IPS DF 4.7 (cell line): ENCODE data around the gene PHF21B.

Experiments used
- DNase-seq: peaks from one replicate; pipeline ENCODE4 v3.0.0-alpha.2; 2013; ENCODE audit warnings: low spot score; ENCODE audit errors: extremely low read depth

Gene PHF21B

DNA sequence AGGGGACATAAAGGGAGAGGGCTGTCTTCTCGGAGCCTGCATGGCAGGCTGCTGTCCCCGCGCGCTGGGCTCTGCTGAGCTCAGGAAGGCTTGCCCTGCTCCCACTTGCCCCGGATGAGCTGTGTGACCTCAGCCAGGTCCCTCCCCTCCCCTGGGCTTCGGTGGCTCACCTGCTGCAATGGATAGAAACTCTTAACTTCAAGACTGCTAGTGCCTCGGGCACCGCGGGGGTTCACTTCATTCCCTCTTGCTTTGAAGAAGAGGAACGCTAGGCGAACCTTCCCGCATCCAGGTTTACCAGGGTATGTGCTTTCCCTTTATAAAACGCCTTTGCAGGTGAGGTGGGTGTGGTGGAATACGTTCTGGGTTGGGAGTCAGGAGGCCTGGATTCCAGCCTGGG, 115.0 kb downstream of the PHF21B start:
- DNase-seq = no peak

DNA sequence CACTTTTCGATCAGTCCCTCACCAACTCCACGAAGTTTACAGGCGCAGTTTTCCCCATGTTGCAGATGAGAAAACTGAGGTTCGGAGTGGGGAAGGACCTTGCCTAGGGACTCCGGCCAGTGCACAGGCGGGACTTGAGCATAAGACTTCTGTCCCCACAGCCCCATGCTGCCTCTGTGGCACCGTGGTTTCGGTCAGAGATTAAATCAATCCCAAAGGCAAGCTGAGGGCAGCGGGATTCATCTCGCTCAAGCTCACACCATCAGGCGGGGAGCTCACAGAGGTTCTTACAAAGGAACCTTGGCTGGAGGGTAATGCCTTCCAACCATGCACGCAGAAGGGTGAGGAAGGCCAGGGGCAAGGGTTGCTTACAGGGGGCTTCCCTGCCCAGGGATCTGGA, 115.5 kb downstream of the PHF21B start:
- DNase-seq = no peak

DNA sequence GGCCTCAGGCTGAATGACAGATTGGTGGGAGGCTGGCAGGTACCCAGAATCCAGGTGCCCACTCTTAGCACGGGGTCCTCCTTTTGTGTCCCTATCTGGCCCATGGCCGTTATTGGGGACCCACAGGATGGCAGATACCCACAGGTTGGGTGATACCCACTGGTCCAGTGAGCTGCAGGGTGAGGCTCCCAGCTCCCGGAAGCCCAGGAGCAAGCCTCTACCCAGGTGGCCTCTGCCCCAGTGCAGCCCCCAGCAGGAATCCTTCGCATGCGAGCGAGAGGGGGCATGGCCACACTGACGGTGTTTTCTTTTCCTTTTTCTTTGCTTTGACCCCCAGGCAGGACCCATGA, 116.1 kb downstream of the PHF21B start:
- no peak for DNase-seq

DNA sequence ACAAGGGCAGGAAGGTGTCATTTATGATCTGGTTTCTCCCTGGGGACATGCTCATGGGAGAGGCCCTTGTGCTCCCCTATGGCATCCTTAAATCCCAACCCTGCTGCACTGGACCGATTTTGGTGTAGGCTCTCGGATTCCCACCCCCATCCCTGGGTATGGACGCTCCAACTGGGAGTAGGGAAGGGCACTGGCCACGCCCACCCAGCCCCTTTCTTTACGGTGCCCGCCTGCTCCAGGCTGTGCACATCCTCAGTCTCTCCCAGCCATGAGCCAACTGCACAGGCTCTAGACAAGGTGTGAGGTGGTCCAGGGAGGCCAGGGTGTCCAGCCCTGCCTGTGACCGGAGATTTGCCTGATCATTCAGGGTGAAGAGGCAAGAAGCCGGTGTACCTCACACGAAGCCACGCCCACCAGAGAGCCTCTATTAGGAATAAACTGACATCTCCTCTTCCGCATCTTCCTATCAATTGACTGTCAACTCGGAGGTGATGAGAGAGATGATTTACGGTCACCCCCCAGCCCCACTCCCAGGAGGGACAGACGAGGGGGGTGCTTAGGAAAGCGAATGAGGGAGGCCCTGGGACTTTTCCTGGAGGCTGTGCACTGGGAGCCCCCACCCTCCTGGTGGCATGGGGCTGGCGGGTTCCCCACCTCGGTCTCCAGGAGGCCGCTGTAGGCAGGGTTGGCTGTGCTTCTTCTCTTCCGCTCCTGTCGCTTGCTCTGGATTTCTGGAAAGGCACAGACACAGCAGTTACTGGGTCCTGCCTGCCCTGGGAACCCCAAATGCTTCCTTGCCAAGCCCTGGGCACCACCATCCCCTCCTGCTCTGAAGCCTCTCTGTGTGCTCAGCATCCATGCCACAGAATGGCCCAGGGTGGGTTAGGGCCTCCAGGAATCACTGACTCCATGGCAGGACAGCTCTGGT, 116.7 kb downstream of the PHF21B start:
- no peak for DNase-seq

DNA sequence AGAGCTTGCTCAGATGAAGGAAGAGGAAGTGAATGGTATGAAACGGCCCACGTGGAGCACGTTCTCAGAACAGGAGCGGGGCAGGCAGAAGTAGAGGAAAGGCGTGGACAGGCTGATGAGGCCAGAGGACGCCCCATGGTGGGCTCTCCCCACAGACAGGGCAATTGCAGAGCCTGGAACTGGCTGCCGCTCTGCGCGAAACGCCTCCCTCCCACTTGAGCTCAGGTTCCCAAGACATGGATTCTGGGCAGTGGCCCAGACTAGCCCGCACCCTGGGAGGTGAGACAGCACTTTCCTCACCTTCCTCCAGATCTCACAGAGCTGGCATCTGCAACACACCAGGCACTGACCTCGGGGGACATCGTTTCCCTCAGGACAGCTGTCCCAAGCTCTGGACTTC, 117.6 kb downstream of the PHF21B start:
- no peak for DNase-seq

DNA sequence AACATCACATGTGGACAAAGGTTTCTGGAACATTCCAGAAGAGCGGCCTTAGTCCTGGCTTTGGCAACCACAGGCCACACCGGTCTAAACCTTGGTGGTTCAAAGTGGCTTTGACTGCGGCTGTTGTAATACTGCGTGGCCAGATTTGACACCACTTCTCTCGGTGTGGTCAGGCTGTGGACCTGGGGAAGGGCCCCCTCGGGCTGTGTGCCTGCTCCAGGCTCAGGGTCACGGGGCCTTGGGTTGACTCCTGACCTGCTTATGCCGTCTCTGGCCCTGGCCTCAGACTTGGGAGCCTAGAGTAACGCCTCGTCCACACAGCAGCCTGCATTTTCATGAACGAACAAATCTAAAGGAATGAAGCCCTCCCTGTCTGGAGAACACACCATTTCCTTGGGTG, 118.0 kb downstream of the PHF21B start:
- no peak for DNase-seq

DNA sequence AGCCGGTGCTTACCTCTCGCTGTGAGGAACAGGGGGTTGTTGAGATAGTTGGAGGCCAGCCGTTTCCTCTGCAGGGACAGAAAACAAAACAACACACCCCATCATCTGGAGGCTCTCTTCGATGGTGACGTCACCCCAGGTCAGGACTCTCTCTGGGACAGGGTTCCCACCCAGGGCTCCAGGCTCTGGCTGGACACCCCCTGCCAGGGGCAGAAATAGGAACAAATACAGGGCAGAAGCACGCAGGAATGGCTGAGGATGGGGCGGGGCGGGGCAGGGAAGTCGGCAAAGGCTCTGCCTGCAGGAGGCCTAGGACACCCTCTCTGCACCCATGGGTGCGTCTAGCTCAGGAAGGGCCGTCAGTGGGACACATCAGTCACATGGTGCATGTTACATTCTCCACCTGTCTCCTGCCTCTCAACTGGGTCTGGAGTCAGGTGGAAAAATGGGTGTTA, 118.5 kb downstream of the PHF21B start:
- DNase-seq = no peak

DNA sequence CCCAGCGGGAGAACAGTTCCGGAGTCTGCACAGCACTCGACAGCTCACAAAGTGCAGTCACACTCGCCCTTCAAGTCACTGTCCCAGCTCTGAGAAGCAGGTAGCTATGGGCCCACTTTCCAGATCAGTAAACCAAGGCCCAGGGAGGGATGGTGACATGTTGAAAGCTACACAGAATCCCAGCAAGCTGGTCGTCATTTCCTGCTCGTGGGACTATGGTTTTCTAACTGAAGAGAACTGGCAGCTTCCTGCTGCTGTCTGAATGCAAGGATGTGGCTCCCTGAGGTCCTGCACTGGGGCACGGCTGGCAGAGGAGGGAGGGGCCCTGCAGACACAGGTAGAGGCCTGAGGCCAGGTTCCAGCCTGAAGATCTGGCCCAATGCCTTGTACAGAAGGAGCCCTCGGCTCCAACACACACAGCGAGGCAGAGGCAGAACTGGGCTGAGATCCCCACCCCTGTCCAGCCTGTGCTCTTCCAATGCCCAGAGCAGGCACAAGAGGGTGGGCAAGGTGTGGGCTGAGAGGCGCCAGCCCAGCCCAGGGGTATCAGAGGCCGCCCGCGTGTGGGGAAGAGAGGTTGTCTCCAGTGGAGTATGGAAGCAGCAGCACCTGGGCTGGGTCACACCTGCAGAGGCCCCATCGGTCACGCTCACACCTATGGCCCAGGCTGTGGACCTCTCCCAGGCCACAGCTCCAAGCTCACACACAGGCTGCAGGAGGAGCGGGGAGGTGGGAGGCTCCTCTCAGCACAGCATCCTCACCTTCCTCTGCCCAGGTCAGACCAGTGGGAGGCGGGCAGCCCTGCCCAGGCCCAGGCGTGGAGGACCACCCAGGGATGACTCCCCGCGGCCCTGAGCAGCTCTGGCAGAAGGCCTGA, 119.2 kb downstream of the PHF21B start:
- no peak for DNase-seq

DNA sequence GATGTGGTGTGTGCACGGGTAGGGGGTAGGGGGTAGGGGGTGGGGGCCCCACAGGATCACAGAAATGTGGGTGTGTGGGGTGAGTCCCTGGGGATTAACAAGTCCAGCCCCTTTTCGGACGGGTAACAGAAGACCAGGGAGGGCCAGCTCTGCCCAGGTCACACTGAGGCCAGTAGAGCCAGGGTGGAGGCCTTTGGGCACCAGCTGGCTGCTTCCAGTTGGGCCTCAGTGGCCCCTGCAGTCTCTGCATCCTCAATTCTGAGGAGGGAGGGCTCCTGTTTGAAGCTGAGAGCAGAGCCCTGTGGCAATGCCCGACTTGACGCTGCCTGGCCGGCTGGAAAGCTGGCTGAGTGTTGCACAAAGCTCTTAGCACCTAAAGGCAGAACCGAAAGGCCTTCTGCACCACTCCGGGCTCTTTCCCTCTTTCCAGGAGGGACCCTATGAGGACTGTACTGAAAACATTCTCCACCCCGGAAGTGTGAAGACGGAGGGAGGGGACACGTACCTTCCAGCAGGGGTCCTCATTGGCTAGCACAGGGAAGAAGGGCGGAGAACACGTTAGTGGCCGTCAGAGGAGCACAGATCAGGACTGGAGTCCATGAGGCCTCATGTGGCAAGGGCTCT, 120.4 kb downstream of the PHF21B start:
- DNase-seq = no peak

DNA sequence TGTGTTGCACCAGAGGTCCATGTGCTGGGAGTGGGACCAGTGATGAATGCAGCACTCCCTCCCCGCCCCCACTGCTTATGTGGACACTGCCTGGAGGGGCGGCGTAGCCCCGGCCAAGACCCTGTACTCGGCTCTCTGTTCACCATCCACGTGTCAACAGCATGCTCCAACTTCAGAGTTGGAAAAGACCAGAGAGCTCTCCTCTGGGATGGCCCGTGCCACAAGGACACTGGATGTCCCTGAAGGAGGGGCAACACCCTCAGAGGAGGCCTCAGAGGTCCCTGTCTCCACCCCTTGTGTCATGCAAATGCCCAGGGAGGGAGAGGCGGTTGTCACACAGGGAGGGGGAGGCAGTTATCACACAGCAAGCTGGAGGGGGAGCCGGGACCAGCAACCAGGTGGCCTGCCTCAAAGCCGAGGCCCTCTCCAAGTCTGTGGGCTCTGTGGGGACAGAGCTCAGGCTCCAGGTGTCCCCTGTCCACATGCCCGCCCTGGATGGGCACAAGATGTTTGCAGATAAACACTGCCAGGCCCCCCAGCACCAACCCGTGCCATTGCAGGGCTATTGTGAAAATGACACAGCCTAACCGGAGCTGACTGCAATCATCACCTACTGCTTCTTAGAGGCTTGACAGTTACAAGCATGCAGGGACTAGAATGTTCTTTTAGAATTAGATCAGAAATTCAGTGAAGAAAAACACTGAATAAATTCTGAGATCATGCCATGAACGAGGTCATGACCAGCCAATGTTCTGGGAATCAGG, 121.1 kb downstream of the PHF21B start:
- no peak for DNase-seq

DNA sequence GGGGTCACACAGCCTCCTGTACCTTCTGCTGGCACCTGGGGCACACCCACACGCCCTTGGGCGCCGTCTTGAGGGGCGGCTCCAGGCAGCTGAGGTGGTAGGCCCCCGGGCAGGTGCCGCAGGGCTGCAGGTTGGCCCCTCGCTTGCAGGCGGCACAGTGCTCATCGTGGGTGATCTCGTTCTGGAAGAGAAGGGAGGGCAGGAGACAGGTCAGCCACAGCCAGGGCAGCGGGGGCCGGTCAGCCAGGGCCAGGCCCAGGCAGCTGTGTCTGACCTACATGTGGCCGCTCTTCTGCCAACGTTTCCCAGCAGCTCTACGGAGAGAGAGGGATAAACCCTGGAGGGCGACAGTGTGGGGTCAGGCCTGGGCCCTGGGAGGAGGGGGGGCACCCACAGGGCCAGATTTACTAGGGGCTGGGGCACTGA, 121.9 kb downstream of the PHF21B start:
- no peak for DNase-seq

DNA sequence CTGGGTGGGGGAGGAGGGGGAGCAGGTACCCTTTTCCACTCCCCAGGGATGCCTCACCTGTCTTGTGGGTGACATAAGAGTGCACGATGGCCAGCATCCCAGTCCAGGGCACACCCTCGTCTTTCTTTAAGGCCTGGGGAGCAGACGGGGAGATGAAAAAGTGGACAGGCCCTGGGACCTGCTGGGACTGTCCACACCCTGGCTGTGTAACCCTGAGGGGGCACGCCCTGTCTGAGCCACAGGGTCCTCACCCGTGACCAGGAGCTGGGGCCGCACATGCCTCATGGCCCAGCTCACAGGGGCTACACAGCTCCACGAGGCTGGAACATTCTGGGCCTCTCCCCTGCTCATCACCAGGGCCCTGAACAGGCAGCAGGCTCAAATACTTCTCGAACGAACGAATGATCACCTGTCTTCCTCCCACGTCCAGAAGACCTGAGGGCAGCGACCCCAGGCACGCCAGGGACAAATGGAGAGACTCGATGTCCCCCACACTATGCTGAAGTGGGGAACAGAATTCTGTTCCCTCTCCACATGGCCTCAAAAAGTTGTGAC, 123.9 kb downstream of the PHF21B start:
- no peak for DNase-seq

DNA sequence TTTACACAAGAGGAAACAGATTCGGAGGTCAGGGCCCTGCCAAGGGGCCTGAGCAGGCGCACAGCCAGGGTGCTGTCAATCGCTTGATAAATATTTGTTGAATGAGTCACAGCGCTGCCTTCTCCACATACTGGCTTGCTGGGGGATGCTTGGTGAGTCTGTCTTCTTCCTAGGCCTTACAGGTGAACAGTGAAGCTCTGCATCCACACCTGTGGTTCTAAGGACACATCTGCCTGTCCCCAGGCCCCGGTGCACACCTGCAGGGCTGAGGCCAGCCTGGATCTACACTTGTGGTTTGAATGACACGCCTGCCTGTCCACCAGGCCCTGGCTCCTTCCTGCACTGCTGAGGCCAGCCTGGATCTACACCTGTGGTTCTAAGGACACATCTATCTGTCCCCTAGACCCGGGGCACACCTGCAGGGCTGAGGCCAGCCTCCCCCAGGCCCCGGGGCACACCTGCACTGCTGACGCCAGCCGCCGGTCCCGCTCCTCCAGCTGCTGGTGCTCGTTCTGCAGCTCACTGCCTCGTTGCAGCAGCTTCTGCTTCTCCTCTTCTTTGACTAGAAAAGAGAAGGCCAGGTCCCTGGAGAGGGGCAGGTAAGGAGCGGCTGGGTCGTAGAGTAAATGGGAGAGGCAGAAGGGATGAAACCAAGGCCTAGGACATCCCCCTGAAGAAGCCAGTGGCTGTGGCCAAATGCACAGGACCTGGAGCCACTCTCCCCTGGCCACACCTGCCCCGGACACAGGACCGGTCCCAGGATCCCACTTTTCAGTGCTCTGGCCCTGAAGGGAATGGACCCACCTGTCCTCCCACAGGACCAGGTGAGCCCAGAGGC, 124.6 kb downstream of the PHF21B start:
- DNase-seq = no peak

DNA sequence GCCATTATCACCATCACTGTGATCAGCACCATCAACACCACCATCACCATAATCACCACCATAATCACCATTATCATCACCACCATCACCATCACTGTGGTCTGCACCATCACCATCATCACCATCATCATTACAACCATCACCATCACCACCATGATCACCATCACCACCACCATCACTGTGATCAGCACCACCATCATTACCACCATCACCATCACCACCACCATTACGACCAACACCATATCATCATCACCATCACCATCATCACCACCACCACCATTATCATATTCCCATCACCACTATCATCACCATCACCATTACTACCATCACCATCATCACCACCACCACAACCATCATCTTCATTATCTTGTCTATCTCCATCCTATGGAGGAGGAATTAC, 125.2 kb downstream of the PHF21B start:
- DNase-seq = no peak

DNA sequence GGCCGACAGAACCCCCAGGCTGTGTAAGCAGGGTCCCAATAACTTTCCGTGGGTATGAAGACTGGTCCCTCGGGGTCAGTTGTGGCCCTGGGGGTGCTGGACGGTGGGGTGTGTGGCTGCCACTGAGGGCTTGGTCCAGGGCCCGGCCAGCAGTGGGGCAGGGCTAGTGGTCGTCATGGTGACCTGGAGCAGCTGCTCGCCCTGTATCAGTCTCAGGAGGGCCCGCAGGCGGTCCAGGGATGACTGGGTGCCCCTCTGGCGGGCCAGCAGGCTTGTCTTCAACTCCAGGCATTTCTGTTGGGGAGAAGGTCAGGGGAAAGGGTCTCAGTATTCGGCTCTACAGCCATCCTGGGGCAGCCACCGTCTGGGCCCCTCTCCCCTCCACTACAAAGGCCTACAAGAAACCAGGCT, 126.8 kb downstream of the PHF21B start:
- no peak for DNase-seq

DNA sequence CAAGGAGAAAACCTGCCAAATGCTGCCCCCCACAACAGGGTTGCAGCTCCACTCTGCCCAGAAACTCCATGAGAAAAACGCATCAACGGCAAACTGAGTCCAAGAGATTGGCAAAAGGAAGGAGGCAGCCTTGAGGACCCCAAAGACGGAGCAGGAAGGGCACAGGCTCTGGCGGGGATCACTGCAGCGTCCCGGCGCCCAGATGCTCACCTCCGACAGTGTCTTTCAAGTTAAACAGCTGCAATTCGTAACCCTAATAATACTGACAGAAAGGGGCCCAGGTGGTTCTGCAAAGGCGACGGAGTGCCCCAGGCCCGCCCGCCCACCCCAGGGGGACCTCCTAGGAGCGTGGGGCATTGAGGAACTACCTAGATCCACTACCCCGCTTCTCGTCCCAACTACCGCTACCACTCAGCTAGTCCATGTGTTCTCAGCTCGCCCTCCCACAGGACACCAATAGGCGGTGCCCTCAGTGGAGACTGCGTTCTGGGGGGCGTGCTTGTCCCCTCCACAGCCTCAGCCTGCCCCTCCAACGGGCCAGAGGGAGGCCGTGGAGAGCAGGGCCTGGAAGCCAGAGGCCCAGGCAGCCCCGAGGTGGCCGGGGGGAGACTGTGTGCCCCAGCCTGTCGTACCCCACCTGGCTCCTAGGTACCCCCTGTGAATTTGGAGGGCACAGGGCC, 127.4 kb downstream of the PHF21B start:
- DNase-seq = no peak

DNA sequence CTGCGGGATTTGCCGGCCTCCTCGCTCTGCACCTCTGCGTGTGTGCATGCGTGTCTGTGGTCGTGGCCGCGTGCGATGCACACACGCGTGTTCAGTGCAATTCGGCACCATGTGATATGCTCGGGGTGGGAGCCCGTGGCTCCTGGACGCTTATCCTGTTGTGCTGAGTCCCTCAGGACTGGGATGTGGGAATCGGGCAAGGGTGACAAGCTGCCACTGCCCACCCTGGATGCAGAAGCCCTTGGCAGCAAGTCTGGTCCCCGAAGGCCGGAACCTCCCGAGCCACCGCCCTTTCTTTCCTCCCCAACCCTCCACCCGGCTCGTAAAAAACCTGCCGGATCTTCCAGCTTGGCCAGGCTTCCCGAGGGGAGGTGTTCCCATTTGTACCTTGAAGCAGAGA, 128.2 kb downstream of the PHF21B start:
- no peak for DNase-seq

DNA sequence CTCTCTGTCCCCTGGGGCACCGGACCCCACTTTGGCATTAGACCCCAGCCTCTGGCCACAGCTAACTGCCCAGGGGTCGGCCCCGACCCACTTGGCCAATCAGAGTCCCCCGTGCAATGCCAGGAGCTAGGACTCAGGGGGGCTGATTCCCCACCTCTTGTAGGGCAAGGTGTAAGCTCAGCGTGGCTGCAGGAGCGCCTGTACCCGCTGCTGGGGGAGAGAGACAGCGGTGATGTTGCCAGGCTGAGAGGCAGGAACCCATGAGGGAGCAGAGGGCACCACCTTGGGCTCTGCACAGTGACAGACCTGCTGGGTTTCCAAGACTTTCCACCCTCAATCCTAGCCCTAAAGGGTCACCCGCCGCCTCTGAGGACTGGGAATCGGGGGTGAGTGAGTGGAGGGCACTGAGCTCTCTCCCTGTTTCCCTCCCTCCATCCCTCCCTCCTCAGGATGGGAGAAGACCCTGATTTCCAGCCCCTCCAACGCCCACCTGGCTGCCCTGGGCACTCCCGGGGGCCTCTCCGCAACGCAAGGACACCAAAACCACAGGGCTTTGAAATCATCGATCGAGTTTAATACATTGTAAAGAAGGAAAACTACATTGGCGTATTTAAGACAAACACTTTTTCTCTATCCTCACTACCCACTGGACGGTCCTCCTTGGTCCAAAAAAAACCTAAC, 129.1 kb downstream of the PHF21B start:
- DNase-seq = no peak

DNA sequence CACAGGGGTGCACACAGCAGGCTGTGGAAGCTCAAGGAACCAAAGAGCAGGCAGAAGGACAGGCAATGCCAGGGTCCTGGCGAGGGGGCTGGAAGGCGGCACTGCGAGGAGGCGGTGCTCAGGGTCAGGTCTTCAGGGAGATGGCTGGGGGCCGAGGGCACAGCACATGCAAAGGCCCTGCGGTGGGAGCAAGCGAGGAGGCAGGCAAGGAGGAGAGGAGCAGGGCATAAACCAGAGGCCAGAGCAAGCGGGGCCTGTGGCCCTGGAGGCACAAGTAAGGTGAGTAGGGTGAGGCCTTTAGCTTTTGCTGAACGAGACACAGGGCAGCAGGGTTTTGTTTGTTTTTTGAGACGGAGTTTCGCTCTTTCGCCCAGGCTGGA, 130.5 kb downstream of the PHF21B start:
- DNase-seq = no peak
